ENCODE data around the gene RFLNA. TPM values are rescaled to one million over a fixed set of nuclear protein-coding genes. Genes with fewer than 3 reads are reported as not detected.

Gene RFLNA
- total and polyA plus RNA-seq, 2 of the 4 experiments (the other 2 are of a cell fraction), result not detected

DNA sequence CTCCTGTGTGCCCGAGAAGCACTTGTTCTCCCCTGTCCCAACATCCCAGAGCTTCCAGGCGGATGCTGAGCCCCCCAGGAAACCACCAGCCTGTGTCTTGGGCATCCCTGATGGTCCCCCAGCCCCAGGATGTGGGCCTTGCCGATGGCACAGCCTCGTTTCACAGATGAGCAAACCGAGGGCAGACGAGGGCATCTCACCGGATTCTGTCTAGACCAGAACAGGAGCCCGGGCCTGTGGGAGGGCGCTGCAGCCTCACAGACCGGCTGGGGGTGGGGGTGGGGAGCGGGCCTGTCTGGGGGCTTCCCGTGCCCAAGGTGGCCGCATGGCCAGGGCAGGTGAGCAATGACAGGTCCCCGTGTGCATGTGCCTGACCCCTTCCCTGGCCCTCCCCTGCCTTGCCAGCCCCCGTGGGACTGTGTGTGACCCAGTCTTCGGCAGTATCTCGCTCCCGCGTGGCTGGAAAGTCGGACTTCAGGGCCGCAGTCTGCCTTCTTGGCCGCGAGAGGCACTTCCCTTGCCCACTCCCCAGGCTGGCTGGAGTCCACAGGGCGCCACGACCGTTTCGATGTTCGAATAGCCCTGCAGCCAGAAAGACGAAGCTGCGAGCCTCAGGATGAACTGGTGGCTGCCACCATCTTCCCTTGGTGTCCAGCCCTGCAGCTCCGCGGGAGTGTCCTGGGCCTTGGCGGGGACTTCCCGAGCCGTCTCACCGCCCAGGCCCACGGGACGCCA is 8.9 kb downstream of the RFLNA start:
- no peak overlapping the region for H3K4me3 ChIP-seq (ENCODE audit: insufficient read depth, low read depth, low read length)
- no peak overlapping the region for H3K4me2 ChIP-seq (ENCODE audit: low read depth, low read length)
- peaks cover 4% of the 10 kb centered on the region for H3K9me3 ChIP-seq (ENCODE audit: control insufficient read depth, insufficient read depth, low read length)
- H2BK120ac ChIP-seq (ENCODE audit: low read depth, low read length), result no peak overlapping the region
- no peak overlapping the region for H3K14ac ChIP-seq (replicated peaks; ENCODE audit: low read depth, low read length)
- TF ChIP-seq SMC3 (IDR thresholded peaks at IDR 0.05; ENCODE audit: low read depth, low read length) (no peak), MAFK (IDR thresholded peaks at IDR 0.05; ENCODE audit: low read depth, low read length) (no peak), POLR2A (IDR thresholded peaks at IDR 0.05; ENCODE audit: low read depth, low read length) (no peak), RFX5 (IDR thresholded peaks at IDR 0.05; ENCODE audit: low read depth, low read length) (no peak), FOS (IDR thresholded peaks at IDR 0.05; ENCODE audit: low read depth, low read length) (no peak), BHLHE40 (IDR thresholded peaks at IDR 0.05; ENCODE audit: low read depth, low read length) (no peak), RAD21 (IDR thresholded peaks at IDR 0.05; ENCODE audit: low read length) (no peak), MXI1 (IDR thresholded peaks at IDR 0.05; ENCODE audit: borderline replicate concordance, low read depth, low read length) (no peak)
- TF ChIP-seq, protein P1, sequence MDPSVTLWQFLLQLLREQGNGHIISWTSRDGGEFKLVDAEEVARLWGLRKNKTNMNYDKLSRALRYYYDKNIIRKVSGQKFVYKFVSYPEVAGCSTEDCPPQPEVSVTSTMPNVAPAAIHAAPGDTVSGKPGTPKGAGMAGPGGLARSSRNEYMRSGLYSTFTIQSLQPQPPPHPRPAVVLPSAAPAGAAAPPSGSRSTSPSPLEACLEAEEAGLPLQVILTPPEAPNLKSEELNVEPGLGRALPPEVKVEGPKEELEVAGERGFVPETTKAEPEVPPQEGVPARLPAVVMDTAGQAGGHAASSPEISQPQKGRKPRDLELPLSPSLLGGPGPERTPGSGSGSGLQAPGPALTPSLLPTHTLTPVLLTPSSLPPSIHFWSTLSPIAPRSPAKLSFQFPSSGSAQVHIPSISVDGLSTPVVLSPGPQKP (IDR thresholded peaks at IDR 0.05; ENCODE audit: borderline replicate concordance, low read depth, low read length), result no peak
- no peak overlapping the region for H4K5ac ChIP-seq (ENCODE audit: low read depth, low read length)
- no peak for ATAC-seq (ENCODE audit: low read depth)
- H3K9me1 ChIP-seq (ENCODE audit: insufficient read depth, low read length), result no peaks in the 10 kb centered on the region
- no peak overlapping the region for H2AK9ac ChIP-seq (replicated peaks; ENCODE audit: low read depth, low read length, poor library complexity)
- H2BK5ac ChIP-seq (ENCODE audit: low read depth, low read length, poor library complexity, severe bottlenecking), result no peak overlapping the region
- H3K9ac ChIP-seq (ENCODE audit: low read depth, low read length), result no peak overlapping the region
- H3K56ac ChIP-seq (ENCODE audit: extremely low read depth, insufficient read depth, low read length), result no peak overlapping the region
- ChIA-PET CTCF (no interaction called here), POLR2A (ENCODE audit: unreplicated experiment) (no interaction called here)
- no peak overlapping the region for H2AK5ac ChIP-seq (ENCODE audit: low read depth, low read length)
- intact Hi-C loops (cut with micrococcal nuclease) (no loop called here), dilution Hi-C loops (cut with HindIII; ENCODE audit: low sequenced_read_pairs, unreplicated experiment) (no loop called here), in situ Hi-C loops (cut with MboI; ENCODE audit: low sequenced_read_pairs) (no loop called here)
- BruUV-seq (replicated peaks), result no TSS peak
- H4K20me1 ChIP-seq (ENCODE audit: insufficient read depth, low read length), result no peaks in the 10 kb centered on the region
- H3K79me1 ChIP-seq (ENCODE audit: low read depth in 1 of 2, low read length in 2 of 2), result no peaks in the 10 kb centered on the region
- H3K23ac ChIP-seq (ENCODE audit: low read depth, low read length), result no peak overlapping the region
- no peak overlapping the region for H2BK20ac ChIP-seq (ENCODE audit: low read depth, low read length)
- H3K18ac ChIP-seq (ENCODE audit: low read depth, low read length), result no peak overlapping the region
- no peak overlapping the region for H2BK15ac ChIP-seq (ENCODE audit: low read depth, low read length)
- no peaks in the 10 kb centered on the region for H3K36me3 ChIP-seq (ENCODE audit: control insufficient read depth, insufficient read depth, low read length)
- no peak overlapping the region for H4K8ac ChIP-seq (ENCODE audit: low read depth in 2 of 2, low read length in 2 of 2)
- no peak overlapping the region for H3K4ac ChIP-seq (ENCODE audit: low read depth, low read length)
- no peak for DNase-seq
- H3K27me3 ChIP-seq (ENCODE audit: control insufficient read depth, insufficient read depth, low read length), result peaks cover 45% of the 10 kb centered on the region; the same call in 1 of the 2 replicates
- WGBS, 2 experiments (ENCODE audit: extremely low coverage in 2 of 2, insufficient read length in 1 of 2), result 86% methylated on average over 8 of the region's 38 CpGs; no CpG with 5 or more reads in 1 of the 2 experiments
- no peak overlapping the region for H2AFZ ChIP-seq (replicated peaks; ENCODE audit: low read length, poor library complexity)
- H3K27ac ChIP-seq (ENCODE audit: insufficient read depth, low read length), result no peak overlapping the region
- no peaks in the 10 kb centered on the region for H3K4me1 ChIP-seq (ENCODE audit: control insufficient read depth, insufficient read depth, low read length)
- no peak overlapping the region for H4K91ac ChIP-seq (ENCODE audit: insufficient read depth, low read depth, low read length)

Data from IMR-90 (cell line).